SK-N-SH (cell line): ENCODE measurements around the gene NAT8L. TPM values are rescaled to one million over a fixed set of nuclear protein-coding genes. Genes with fewer than 3 reads are reported as not detected.

Experiments used
- CTCF ChIA-PET: fragments of 300-600, 350-600 bp; formaldehyde crosslinking; extraction: SDS; loops from one replicate; lab custom pipeline; 2021; lab: Yijun Ruan, JAX
- POLR2A ChIA-PET: fragments of 350-600 bp; sonication (Branson Sonifier 250); formaldehyde crosslinking; extraction: SDS; loops from one replicate; lab custom pipeline; 2020; ENCODE audit warnings: antibody characterized with exemption, inconsistent platforms; lab: Yijun Ruan, JAX
- DNase-seq: peaks from one replicate; pipeline ENCODE4 v3.0.0; 2012
- H2AFZ ChIP-seq: fragments of 200-600 bp; sonication (generic); 2 replicates; pipeline ENCODE4 v1.8.1; 2016; ENCODE audit warnings: antibody characterized with exemption, mild to moderate bottlenecking, low read depth
- H3F3A ChIP-seq: fragments of 200-600 bp; sonication (generic); replicated peaks from 2 replicates; pipeline ENCODE3; 2016; ENCODE audit warnings: antibody characterized with exemption, mild to moderate bottlenecking; ENCODE audit not compliant: insufficient read depth
- H3K27ac ChIP-seq, 2 experiments: fragments of 200-500 bp in 1 of 2; fragments of 200-600 bp in 1 of 2; sonication (Bioruptor generic) in 1 of 2; sonication (generic), shearing (Covaris generic) in 1 of 2; 2 replicates each; pipeline versions ENCODE4 v1.5.1 to v1.6.1; 2014 to 2016; ENCODE audit warnings: low read depth in 2 of 2, inconsistent platforms in 1 of 2, low read length in 1 of 2, mild to moderate bottlenecking in 1 of 2, mixed read lengths in 1 of 2
- H3K27me3 ChIP-seq: fragments of 200-600 bp; sonication (generic), shearing (Covaris generic); 2 replicates; pipeline ENCODE4 v1.6.1; 2016; ENCODE audit warnings: mixed run types; ENCODE audit not compliant: insufficient read depth
- H3K36me3 ChIP-seq, 2 experiments: fragments of 200-500 bp in 1 of 2; fragments of 200-600 bp in 1 of 2; sonication (Bioruptor generic) in 1 of 2; sonication (generic) in 1 of 2; replicated peaks in 1 of 2; 2 replicates each; pipeline versions ENCODE3 to v1.5.1; 2014 to 2016; ENCODE audit warnings: low read length in 1 of 2, mild to moderate bottlenecking in 1 of 2; ENCODE audit not compliant: insufficient read depth in 2 of 2, control insufficient read depth in 1 of 2
- H3K4me1 ChIP-seq, 2 experiments: fragments of 200-500 bp in 1 of 2; fragments of 200-600 bp in 1 of 2; sonication (Bioruptor generic) in 1 of 2; sonication (generic), shearing (Covaris generic) in 1 of 2; 2 replicates each; pipeline versions ENCODE4 v1.5.1 to v1.6.1; 2014 to 2016; ENCODE audit warnings: low read depth in 1 of 2, low read length in 1 of 2, mixed run types in 1 of 2; ENCODE audit not compliant: insufficient read depth in 2 of 2, control insufficient read depth in 1 of 2
- H3K4me2 ChIP-seq: fragments of 200-600 bp; sonication (generic), shearing (Covaris generic); 2 replicates; pipeline ENCODE4 v1.6.1; 2017; ENCODE audit warnings: mixed run types
- H3K4me3 ChIP-seq, 2 experiments: fragments of 200-500 bp in 1 of 2; fragments of 200-600 bp in 1 of 2; sonication (Bioruptor generic) in 1 of 2; sonication (generic), shearing (Covaris generic) in 1 of 2; 2 replicates each; pipeline versions ENCODE4 v1.5.1 to v1.8.1; 2014 to 2016; ENCODE audit warnings: low read depth in 2 of 2, inconsistent platforms in 1 of 2, low read length in 1 of 2, mild to moderate bottlenecking in 1 of 2, mixed read lengths in 1 of 2, moderate library complexity in 1 of 2
- H3K79me2 ChIP-seq: fragments of 200-600 bp; sonication (generic); 2 replicates; pipeline ENCODE4 v1.8.1; 2017; ENCODE audit warnings: mild to moderate bottlenecking; ENCODE audit not compliant: insufficient read depth
- H3K9ac ChIP-seq: fragments of 200-600 bp; sonication (generic); 2 replicates; pipeline ENCODE4 v1.6.1; 2017; ENCODE audit warnings: mixed run types
- H3K9me2 ChIP-seq: fragments of 200-600 bp; sonication (generic); 2 replicates; pipeline ENCODE4 v1.6.1; 2017; ENCODE audit warnings: mixed run types
- H3K9me3 ChIP-seq: fragments of 200-600 bp; sonication (generic); 2 replicates; pipeline ENCODE4 v1.6.1; 2017; ENCODE audit warnings: mixed run types, mild to moderate bottlenecking, moderate library complexity
- H4K20me1 ChIP-seq: fragments of 200-600 bp; sonication (generic); 2 replicates; pipeline ENCODE4 v1.6.1; 2017; ENCODE audit warnings: mild to moderate bottlenecking, mixed run types; ENCODE audit not compliant: insufficient read depth
- FOXJ3 ChIP-seq: sonication (generic); formaldehyde crosslinking; IDR thresholded peaks from 2 replicates; pipeline ENCODE4 v1.5.1; 2020; ENCODE audit warnings: mild to moderate bottlenecking, missing genetic modification reagents
- FOXM1 ChIP-seq: IDR thresholded peaks from 2 replicates; pipeline ENCODE4 v1.4.0; 2012; ENCODE audit warnings: low read depth, mild to moderate bottlenecking
- GABPA ChIP-seq: IDR thresholded peaks from 2 replicates; pipeline ENCODE4 v1.4.0; 2012; ENCODE audit warnings: low read depth, mild to moderate bottlenecking
- GATA2 ChIP-seq: sonication (generic); formaldehyde crosslinking; IDR thresholded peaks from 2 replicates; pipeline ENCODE4 v1.5.0; 2020; ENCODE audit warnings: mild to moderate bottlenecking, missing genetic modification reagents
- MXI1 ChIP-seq: IDR thresholded peaks from 2 replicates; pipeline ENCODE4 v1.6.1; 2012; ENCODE audit warnings: mild to moderate bottlenecking, low read depth, low read length, improper control_type of control experiment
- RCOR1 ChIP-seq: fragments of 150-350 bp; IDR thresholded peaks from 2 replicates; pipeline ENCODE4 v1.6.1; 2017; ENCODE audit warnings: antibody characterized with exemption, low read length
- SIN3A ChIP-seq: IDR thresholded peaks from 2 replicates; pipeline ENCODE4 v1.6.1; 2012; ENCODE audit warnings: low read depth, mild to moderate bottlenecking, low read length, moderate library complexity, borderline replicate concordance
- YY1 ChIP-seq: IDR thresholded peaks from 2 replicates; pipeline ENCODE4 v1.4.0; 2012; ENCODE audit warnings: low read depth, mild to moderate bottlenecking
- WGBS: methylation state at CpG from one replicate; pipeline ENCODE4 v1.1.6; 2017; ENCODE audit warnings: low lambda C conversion rate; 5-methylcytosine and 5-hydroxymethylcytosine counted together
- polyA plus RNA-seq, 3 experiments: library from polyadenylated mRNA; depleted of rRNA; stranded (reverse); fragments of >200 nt; gene quantifications; 2 replicates each; pipeline ENCODE4 v1.2.3, GENCODE V29; 2012
- TF ChIP-seq, protein P1 (sequence below): fragments of 150-350 bp; IDR thresholded peaks from 2 replicates; pipeline ENCODE4 v1.6.1; 2017; ENCODE audit warnings: antibody characterized with exemption, low read length, low read depth, borderline replicate concordance
- TF ChIP-seq, protein P2 (sequence below): IDR thresholded peaks from 2 replicates; pipeline ENCODE4; 2012
- TF ChIP-seq, protein P3 (sequence below): IDR thresholded peaks from 2 replicates; pipeline ENCODE4 v1.6.1; 2012; ENCODE audit warnings: mild to moderate bottlenecking, low read depth, low read length, moderate library complexity

NAT8L gene
- polyA plus RNA-seq, 1 of the 3 experiments (the other 2 are of a cell fraction), result 0.43 TPM

DNA sequence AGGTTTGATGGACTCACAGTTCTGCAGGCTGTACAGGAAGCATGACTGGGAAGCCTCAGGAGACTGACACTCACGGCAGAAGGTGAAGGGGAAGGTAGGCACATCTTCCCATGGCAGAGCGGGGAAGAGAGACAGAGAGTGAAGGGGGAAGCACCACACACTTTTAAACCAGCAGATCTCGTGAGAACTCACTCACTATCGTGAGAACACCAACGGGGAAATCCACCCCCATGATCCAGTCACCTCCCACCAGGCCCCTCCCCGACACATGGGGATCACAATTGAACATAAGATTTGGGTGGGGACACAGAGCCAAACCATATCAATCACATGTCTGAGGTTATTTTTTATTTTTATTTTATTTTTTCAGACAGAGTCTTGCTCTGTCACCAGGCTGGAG lies 4.9 kb upstream of the NAT8L start (continued):
- TF ChIP-seq, protein P1, sequence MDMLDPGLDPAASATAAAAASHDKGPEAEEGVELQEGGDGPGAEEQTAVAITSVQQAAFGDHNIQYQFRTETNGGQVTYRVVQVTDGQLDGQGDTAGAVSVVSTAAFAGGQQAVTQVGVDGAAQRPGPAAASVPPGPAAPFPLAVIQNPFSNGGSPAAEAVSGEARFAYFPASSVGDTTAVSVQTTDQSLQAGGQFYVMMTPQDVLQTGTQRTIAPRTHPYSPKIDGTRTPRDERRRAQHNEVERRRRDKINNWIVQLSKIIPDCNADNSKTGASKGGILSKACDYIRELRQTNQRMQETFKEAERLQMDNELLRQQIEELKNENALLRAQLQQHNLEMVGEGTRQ, result no peak

- DNase-seq, result no peak
- POLR2A ChIA-PET, result interaction anchor here (1.1 kb wide), 2 partner anchors 21 to 48 kb away, joined by 3 to 5 read pairs; no protein-coding TSS in a partner anchor
- Histone ChIP-seq H3K9me3 (no peaks in the 10 kb centered on the region), H3K9me2 (no peaks in the 10 kb centered on the region), H3K4me3 (no peak overlapping the region), H3K27ac (no peak overlapping the region), H4K20me1 (no peaks in the 10 kb centered on the region), H3K27me3 (peaks cover 17% of the 10 kb centered on the region), H3K4me1 (peaks cover 0 to 20% of the 10 kb centered on the region in 2 experiments; a peak in 1 of 4 replicates), H3K9ac (no peak overlapping the region), H2AFZ (no peak overlapping the region), H3K4me2 (no peak overlapping the region), H3K36me3 (no peaks in the 10 kb centered on the region), H3K79me2 (no peaks in the 10 kb centered on the region), H3F3A (no peaks in the 10 kb centered on the region)
- CTCF ChIA-PET, result no interaction called here
- no peak for TF ChIP-seq SIN3A
- TF ChIP-seq MXI1, result no peak
- TF ChIP-seq YY1, result no peak
- TF ChIP-seq, protein P2, sequence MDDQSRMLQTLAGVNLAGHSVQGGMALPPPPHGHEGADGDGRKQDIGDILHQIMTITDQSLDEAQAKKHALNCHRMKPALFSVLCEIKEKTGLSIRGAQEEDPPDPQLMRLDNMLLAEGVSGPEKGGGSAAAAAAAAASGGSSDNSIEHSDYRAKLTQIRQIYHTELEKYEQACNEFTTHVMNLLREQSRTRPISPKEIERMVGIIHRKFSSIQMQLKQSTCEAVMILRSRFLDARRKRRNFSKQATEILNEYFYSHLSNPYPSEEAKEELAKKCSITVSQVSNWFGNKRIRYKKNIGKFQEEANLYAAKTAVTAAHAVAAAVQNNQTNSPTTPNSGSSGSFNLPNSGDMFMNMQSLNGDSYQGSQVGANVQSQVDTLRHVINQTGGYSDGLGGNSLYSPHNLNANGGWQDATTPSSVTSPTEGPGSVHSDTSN, result no peak
- no peak for TF ChIP-seq GABPA
- no peak for TF ChIP-seq GATA2 (CRISPR knock-in tag)
- TF ChIP-seq FOXM1, result no peak
- no peak for TF ChIP-seq FOXJ3 (CRISPR knock-in tag)
- no peak for TF ChIP-seq RCOR1
- TF ChIP-seq, protein P3, sequence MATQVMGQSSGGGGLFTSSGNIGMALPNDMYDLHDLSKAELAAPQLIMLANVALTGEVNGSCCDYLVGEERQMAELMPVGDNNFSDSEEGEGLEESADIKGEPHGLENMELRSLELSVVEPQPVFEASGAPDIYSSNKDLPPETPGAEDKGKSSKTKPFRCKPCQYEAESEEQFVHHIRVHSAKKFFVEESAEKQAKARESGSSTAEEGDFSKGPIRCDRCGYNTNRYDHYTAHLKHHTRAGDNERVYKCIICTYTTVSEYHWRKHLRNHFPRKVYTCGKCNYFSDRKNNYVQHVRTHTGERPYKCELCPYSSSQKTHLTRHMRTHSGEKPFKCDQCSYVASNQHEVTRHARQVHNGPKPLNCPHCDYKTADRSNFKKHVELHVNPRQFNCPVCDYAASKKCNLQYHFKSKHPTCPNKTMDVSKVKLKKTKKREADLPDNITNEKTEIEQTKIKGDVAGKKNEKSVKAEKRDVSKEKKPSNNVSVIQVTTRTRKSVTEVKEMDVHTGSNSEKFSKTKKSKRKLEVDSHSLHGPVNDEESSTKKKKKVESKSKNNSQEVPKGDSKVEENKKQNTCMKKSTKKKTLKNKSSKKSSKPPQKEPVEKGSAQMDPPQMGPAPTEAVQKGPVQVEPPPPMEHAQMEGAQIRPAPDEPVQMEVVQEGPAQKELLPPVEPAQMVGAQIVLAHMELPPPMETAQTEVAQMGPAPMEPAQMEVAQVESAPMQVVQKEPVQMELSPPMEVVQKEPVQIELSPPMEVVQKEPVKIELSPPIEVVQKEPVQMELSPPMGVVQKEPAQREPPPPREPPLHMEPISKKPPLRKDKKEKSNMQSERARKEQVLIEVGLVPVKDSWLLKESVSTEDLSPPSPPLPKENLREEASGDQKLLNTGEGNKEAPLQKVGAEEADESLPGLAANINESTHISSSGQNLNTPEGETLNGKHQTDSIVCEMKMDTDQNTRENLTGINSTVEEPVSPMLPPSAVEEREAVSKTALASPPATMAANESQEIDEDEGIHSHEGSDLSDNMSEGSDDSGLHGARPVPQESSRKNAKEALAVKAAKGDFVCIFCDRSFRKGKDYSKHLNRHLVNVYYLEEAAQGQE, result no peak
- 87% methylated on average over 24 of the region's 26 CpGs for WGBS
These were observed 1.6 kb upstream of the NAT8L start for GRCh38 chr4:2057382-2058065.
